Panc1 (cell line): ENCODE results near the gene PTTG1IP. TPM values are rescaled to one million over a fixed set of nuclear protein-coding genes. Genes with fewer than 3 reads are reported as not detected.

Source experiments
- ATAC-seq: fragments of 200-7000 bp; cut with Tn5 transposase; 2 replicates; pipeline ENCODE4 v1.9.1; 2020; ENCODE audit warnings: mild to moderate bottlenecking, moderate library complexity
- BruUV-seq: library from RNA; stranded (reverse); fragments of 400-500 nt; replicated peaks from 2 replicates; lab custom pipeline; 2021; lab: Mats Ljungman, UMichigan
- CTCF ChIA-PET: fragments of 300-600 bp; sonication (Branson Sonifier 250); formaldehyde crosslinking; loops from one replicate; lab custom pipeline; 2022; ENCODE audit warnings: antibody characterized with exemption; lab: Charles Lee
- POLR2A ChIA-PET: fragments of 300-600 bp; sonication (Branson Sonifier 250); formaldehyde crosslinking; loops from one replicate; lab custom pipeline; 2022; ENCODE audit warnings: antibody characterized with exemption; lab: Charles Lee
- DNase-seq: peaks from one replicate; pipeline ENCODE4 v3.0.0-alpha.2; 2010; ENCODE audit warnings: low read depth, low spot score
- H3K27ac ChIP-seq: 2 replicates; pipeline ENCODE4 v1.5.1; 2011; ENCODE audit warnings: mild to moderate bottlenecking, low read length, inconsistent platforms
- H3K27me3 ChIP-seq: fragments of 200-500 bp; sonication (Bioruptor generic); 2 replicates; pipeline ENCODE4 v1.6.0; 2014; ENCODE audit warnings: low read length, inconsistent platforms; ENCODE audit not compliant: control insufficient read depth, insufficient read depth
- H3K36me3 ChIP-seq: fragments of 200-500 bp; sonication (Bioruptor generic); 2 replicates; pipeline ENCODE4 v1.5.1; 2014; ENCODE audit warnings: inconsistent platforms, mild to moderate bottlenecking, low read length, moderate library complexity; ENCODE audit not compliant: control insufficient read depth, insufficient read depth
- H3K4me1 ChIP-seq: 2 replicates; pipeline ENCODE4 v1.5.1; 2011; ENCODE audit warnings: inconsistent platforms, mild to moderate bottlenecking, low read length, moderate library complexity; ENCODE audit not compliant: control insufficient read depth, insufficient read depth
- H3K4me3 ChIP-seq, 2 experiments: 2 replicates each; pipeline ENCODE4 v1.5.1; 2011 to 2012; ENCODE audit warnings: low read depth in 2 of 2, low read length in 2 of 2, mild to moderate bottlenecking in 2 of 2, inconsistent platforms in 1 of 2, moderate library complexity in 1 of 2
- H3K9me3 ChIP-seq: fragments of 200-500 bp; sonication (Bioruptor generic); 2 replicates; pipeline ENCODE4 v1.5.1; 2014; ENCODE audit warnings: low read depth, mild to moderate bottlenecking, inconsistent platforms, low read length, moderate library complexity; ENCODE audit not compliant: control insufficient read depth, insufficient read depth
- POLR2AphosphoS5 ChIP-seq: IDR thresholded peaks from 2 replicates; pipeline ENCODE4 v1.6.1; 2012; ENCODE audit warnings: mild to moderate bottlenecking, low read depth, low read length, moderate library complexity
- SIN3A ChIP-seq: IDR thresholded peaks from 2 replicates; pipeline ENCODE4 v1.6.1; 2012; ENCODE audit warnings: low read depth, mild to moderate bottlenecking, low read length, moderate library complexity, borderline replicate concordance; ENCODE audit not compliant: insufficient read depth
- TCF7L2 ChIP-seq: IDR thresholded peaks from 2 replicates; pipeline ENCODE4 v1.6.1; 2011; ENCODE audit warnings: mild to moderate bottlenecking, low read depth, low read length, inconsistent platforms
- in situ Hi-C: cut with HindIII; loops from 2 replicates; pipeline ENCODE4 v1.10.0; 2016; ENCODE audit warnings: low sequenced_read_pairs, low pct_unique_long_range_greater_than_20kb
- intact Hi-C: fragments of 100-400 bp; cut with micrococcal nuclease; formaldehyde crosslinking; loops from one replicate; pipeline ENCODE4 v1.10.0; 2022; ENCODE audit not compliant: unreplicated experiment
- total RNA-seq: library from RNA; stranded (reverse); gene quantifications from one replicate; pipeline ENCODE4 v1.2.1, GENCODE V29; 2021; ENCODE audit not compliant: unreplicated experiment
- TF ChIP-seq, protein P1 (sequence below), 2 experiments: IDR thresholded peaks; 2 replicates each; pipeline ENCODE4 v1.6.1; 2011 to 2012; ENCODE audit warnings: low read depth in 2 of 2, control low read depth in 1 of 2, low read length in 1 of 2, mild to moderate bottlenecking in 1 of 2, moderate library complexity in 1 of 2; ENCODE audit not compliant: insufficient read depth in 1 of 2
- TF ChIP-seq, protein P2 (sequence below): fragments of 450-650 bp; IDR thresholded peaks from 2 replicates; pipeline ENCODE4 v1.5.1; 2017; ENCODE audit warnings: mild to moderate bottlenecking

PTTG1IP gene
- total RNA-seq, 1 experiment from 2014 or later: 226 TPM

- CTCF ChIA-PET: no interaction called here
- intact Hi-C loops: loop anchor here (10.0 kb wide), 1 partner anchor 46 kb away; the partner anchor contains the start of gene PTTG1IP
- no peak within 1 kb of the TSS for H3K27ac ChIP-seq
- BruUV-seq: no TSS peak
- H3K4me1 ChIP-seq: peaks cover 5% of the 10 kb centered on the region; the same call in 1 of the 2 replicates
- H3K9me3 ChIP-seq: no peaks in the 10 kb centered on the region
- no peaks in the 10 kb centered on the region for H3K36me3 ChIP-seq
- POLR2A ChIA-PET: no interaction called here
- in situ Hi-C loops: no loop called here
- DNase-seq (no peak), ATAC-seq (no peak)
- H3K4me3 ChIP-seq: no peak within 1 kb of the TSS
- TF ChIP-seq TCF7L2 (no peak), SIN3A (no peak), POLR2AphosphoS5 (no peak)
- TF ChIP-seq, protein P1, sequence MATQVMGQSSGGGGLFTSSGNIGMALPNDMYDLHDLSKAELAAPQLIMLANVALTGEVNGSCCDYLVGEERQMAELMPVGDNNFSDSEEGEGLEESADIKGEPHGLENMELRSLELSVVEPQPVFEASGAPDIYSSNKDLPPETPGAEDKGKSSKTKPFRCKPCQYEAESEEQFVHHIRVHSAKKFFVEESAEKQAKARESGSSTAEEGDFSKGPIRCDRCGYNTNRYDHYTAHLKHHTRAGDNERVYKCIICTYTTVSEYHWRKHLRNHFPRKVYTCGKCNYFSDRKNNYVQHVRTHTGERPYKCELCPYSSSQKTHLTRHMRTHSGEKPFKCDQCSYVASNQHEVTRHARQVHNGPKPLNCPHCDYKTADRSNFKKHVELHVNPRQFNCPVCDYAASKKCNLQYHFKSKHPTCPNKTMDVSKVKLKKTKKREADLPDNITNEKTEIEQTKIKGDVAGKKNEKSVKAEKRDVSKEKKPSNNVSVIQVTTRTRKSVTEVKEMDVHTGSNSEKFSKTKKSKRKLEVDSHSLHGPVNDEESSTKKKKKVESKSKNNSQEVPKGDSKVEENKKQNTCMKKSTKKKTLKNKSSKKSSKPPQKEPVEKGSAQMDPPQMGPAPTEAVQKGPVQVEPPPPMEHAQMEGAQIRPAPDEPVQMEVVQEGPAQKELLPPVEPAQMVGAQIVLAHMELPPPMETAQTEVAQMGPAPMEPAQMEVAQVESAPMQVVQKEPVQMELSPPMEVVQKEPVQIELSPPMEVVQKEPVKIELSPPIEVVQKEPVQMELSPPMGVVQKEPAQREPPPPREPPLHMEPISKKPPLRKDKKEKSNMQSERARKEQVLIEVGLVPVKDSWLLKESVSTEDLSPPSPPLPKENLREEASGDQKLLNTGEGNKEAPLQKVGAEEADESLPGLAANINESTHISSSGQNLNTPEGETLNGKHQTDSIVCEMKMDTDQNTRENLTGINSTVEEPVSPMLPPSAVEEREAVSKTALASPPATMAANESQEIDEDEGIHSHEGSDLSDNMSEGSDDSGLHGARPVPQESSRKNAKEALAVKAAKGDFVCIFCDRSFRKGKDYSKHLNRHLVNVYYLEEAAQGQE (IDR thresholded peaks at IDR 0.05; ENCODE audit: insufficient read depth in 1 of 2, low read depth in 2 of 2, low read length in 1 of 2): no peak
- H3K27me3 ChIP-seq: no peaks in the 10 kb centered on the region
Measured at GRCh38 chr21:44920694-44921604, 47.5 kb upstream of the PTTG1IP start, which contains the start of gene ITGB2. Gene ITGB2, minus strand, starts transcription at chr21:44920899. Its CDS starts 10,117 bp downstream, at chr21:44910782.

GRCh38 chr21:44919913-44920693, 46.6 kb upstream of the PTTG1IP start:
- in situ Hi-C loops: no loop called here
- no peak overlapping the region for H3K27ac ChIP-seq
- no peaks in the 10 kb centered on the region for H3K9me3 ChIP-seq
- no peak for TF ChIP-seq SIN3A
- TF ChIP-seq POLR2AphosphoS5: no peak
- TF ChIP-seq, protein P2, sequence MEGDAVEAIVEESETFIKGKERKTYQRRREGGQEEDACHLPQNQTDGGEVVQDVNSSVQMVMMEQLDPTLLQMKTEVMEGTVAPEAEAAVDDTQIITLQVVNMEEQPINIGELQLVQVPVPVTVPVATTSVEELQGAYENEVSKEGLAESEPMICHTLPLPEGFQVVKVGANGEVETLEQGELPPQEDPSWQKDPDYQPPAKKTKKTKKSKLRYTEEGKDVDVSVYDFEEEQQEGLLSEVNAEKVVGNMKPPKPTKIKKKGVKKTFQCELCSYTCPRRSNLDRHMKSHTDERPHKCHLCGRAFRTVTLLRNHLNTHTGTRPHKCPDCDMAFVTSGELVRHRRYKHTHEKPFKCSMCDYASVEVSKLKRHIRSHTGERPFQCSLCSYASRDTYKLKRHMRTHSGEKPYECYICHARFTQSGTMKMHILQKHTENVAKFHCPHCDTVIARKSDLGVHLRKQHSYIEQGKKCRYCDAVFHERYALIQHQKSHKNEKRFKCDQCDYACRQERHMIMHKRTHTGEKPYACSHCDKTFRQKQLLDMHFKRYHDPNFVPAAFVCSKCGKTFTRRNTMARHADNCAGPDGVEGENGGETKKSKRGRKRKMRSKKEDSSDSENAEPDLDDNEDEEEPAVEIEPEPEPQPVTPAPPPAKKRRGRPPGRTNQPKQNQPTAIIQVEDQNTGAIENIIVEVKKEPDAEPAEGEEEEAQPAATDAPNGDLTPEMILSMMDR: no peak
- DNase-seq: no peak
- POLR2A ChIA-PET: no interaction called here
- ATAC-seq: no peak
- intact Hi-C loops: loop anchor here (10.0 kb wide), 1 partner anchor 45 kb away; the partner anchor contains the start of gene PTTG1IP
- H3K4me1 ChIP-seq: peaks cover 5% of the 10 kb centered on the region; the same call in 1 of the 2 replicates
- no peaks in the 10 kb centered on the region for H3K36me3 ChIP-seq
- no peaks in the 10 kb centered on the region for H3K27me3 ChIP-seq
- H3K4me3 ChIP-seq: no peak overlapping the region
- BruUV-seq: no TSS peak
- CTCF ChIA-PET: interaction anchor here (0.7 kb wide), 1 partner anchor 13 kb away, joined by 3 read pairs; no protein-coding TSS in a partner anchor
